Measurements from ENCODE around the gene FZD1. TPM values are rescaled to one million over a fixed set of nuclear protein-coding genes. Genes with fewer than 3 reads are reported as not detected.
A peak's percentile ranks its signal among the peaks of the same experiment; 100 is the strongest.

Gene FZD1
- polyA plus RNA-seq, 3 donors, result 3.6 to 10.1 (median 7.9) TPM

GRCh38 chr7:91287371-91288084 is 23.3 kb downstream of the FZD1 start:
- no peaks in the 10 kb centered on the region for H3K79me2 ChIP-seq (ENCODE audit: insufficient read depth, low read length)
- Mint-ChIP-seq H3K27me3 (ENCODE audit: low read depth in 3 of 3) (peaks cover 0 to 8% (median 3%) of the 10 kb centered on the region in 3 donors), H3K27ac (peak overlapping the region in 4 of 7 donors; percentile 48 to 68 (median 60)), H3K4me1 (peaks cover 26% of the 10 kb centered on the region), H3K36me3 (no peaks in the 10 kb centered on the region), H3K4me3 (peak overlapping the region in 1 of 2 donors; percentile 28), H3K9me3 (peaks cover 0 to 2% (median 0%) of the 10 kb centered on the region in 7 donors)
- H3K4me2 ChIP-seq (replicated peaks; ENCODE audit: extremely low read depth, low read length, poor library complexity, severe bottlenecking), result no peak overlapping the region
- H4K20me1 ChIP-seq (ENCODE audit: insufficient read depth, low read length), result no peaks in the 10 kb centered on the region
- intact Hi-C loops (cut with micrococcal nuclease), result no loop called here
- no CpG with 5 or more reads among the region's 4 CpGs for WGBS (ENCODE audit: insufficient coverage)
- H3K27me3 ChIP-seq (ENCODE audit: control insufficient read depth in 2 of 2, insufficient read depth in 2 of 2, low read length in 2 of 2), result peaks cover 0 to 15% of the 10 kb centered on the region in 2 donors
- H3K27ac ChIP-seq (ENCODE audit: low read depth in 1 of 2, low read length in 2 of 2), result peak overlapping the region in 1 of 2 donors; percentile 43
- no peaks in the 10 kb centered on the region for H3K36me3 ChIP-seq (replicated peaks in 1 of 2; ENCODE audit: control insufficient read depth in 1 of 2, insufficient read depth in 2 of 2, low read length in 2 of 2)
- TF ChIP-seq, protein P1, sequence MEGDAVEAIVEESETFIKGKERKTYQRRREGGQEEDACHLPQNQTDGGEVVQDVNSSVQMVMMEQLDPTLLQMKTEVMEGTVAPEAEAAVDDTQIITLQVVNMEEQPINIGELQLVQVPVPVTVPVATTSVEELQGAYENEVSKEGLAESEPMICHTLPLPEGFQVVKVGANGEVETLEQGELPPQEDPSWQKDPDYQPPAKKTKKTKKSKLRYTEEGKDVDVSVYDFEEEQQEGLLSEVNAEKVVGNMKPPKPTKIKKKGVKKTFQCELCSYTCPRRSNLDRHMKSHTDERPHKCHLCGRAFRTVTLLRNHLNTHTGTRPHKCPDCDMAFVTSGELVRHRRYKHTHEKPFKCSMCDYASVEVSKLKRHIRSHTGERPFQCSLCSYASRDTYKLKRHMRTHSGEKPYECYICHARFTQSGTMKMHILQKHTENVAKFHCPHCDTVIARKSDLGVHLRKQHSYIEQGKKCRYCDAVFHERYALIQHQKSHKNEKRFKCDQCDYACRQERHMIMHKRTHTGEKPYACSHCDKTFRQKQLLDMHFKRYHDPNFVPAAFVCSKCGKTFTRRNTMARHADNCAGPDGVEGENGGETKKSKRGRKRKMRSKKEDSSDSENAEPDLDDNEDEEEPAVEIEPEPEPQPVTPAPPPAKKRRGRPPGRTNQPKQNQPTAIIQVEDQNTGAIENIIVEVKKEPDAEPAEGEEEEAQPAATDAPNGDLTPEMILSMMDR (IDR thresholded peaks at IDR 0.05), result no peak
- DNase-seq, result no peak
- no peaks in the 10 kb centered on the region for H3K9me3 ChIP-seq (replicated peaks in 1 of 2; ENCODE audit: control insufficient read depth in 1 of 2, insufficient read depth in 1 of 2, low read length in 2 of 2)
- peak overlapping the region; percentile 58 for H2AFZ ChIP-seq (ENCODE audit: insufficient read depth, low read depth, low read length, poor library complexity, severe bottlenecking)
- H3K9ac ChIP-seq (ENCODE audit: insufficient read depth, low read length, poor library complexity, severe bottlenecking), result no peak overlapping the region
- peaks cover 0 to 27% of the 10 kb centered on the region in 2 donors for H3K4me1 ChIP-seq (ENCODE audit: control insufficient read depth in 1 of 2, insufficient read depth in 2 of 2, low read length in 2 of 2)
- H3K4me3 ChIP-seq (replicated peaks in 1 of 3; ENCODE audit: low read depth in 2 of 3, low read length in 3 of 3), result no peak overlapping the region

GRCh38 chr7:91288208-91288824 is 24.1 kb downstream of the FZD1 start:
- peak overlapping the region in 1 of 7 donors; percentile 31 for H3K27ac Mint-ChIP-seq
- intact Hi-C loops (cut with micrococcal nuclease), result no loop called here
- Histone ChIP-seq H3K79me2 (ENCODE audit: insufficient read depth, low read length) (no peaks in the 10 kb centered on the region), H4K20me1 (ENCODE audit: insufficient read depth, low read length) (no peaks in the 10 kb centered on the region), H3K27me3 (ENCODE audit: control insufficient read depth in 2 of 2, insufficient read depth in 2 of 2, low read length in 2 of 2) (peaks cover 0 to 8% of the 10 kb centered on the region in 2 donors), H3K9me3 (replicated peaks in 1 of 2; ENCODE audit: control insufficient read depth in 1 of 2, insufficient read depth in 1 of 2, low read length in 2 of 2) (no peaks in the 10 kb centered on the region), H3K36me3 (replicated peaks in 1 of 2; ENCODE audit: control insufficient read depth in 1 of 2, insufficient read depth in 2 of 2, low read length in 2 of 2) (no peaks in the 10 kb centered on the region), H3K27ac (ENCODE audit: low read depth in 1 of 2, low read length in 2 of 2) (no peak overlapping the region), H3K4me3 (replicated peaks in 1 of 3; ENCODE audit: low read depth in 2 of 3, low read length in 3 of 3) (no peak overlapping the region), H2AFZ (ENCODE audit: insufficient read depth, low read depth, low read length, poor library complexity, severe bottlenecking) (no peak overlapping the region), H3K4me2 (replicated peaks; ENCODE audit: extremely low read depth, low read length, poor library complexity, severe bottlenecking) (no peak overlapping the region), H3K4me1 (ENCODE audit: control insufficient read depth in 1 of 2, insufficient read depth in 2 of 2, low read length in 2 of 2) (peaks cover 0 to 27% of the 10 kb centered on the region in 2 donors), H3K9ac (ENCODE audit: insufficient read depth, low read length, poor library complexity, severe bottlenecking) (no peak overlapping the region)
- H3K9me3 Mint-ChIP-seq, result peaks cover 0 to 2% (median 0%) of the 10 kb centered on the region in 7 donors
- WGBS (ENCODE audit: insufficient coverage), result 81% methylated on average over 2 of the region's 3 CpGs
- peaks cover 26% of the 10 kb centered on the region for H3K4me1 Mint-ChIP-seq
- H3K27me3 Mint-ChIP-seq (ENCODE audit: low read depth in 3 of 3), result peaks cover 0 to 6% (median 2%) of the 10 kb centered on the region in 3 donors
- no peaks in the 10 kb centered on the region for H3K36me3 Mint-ChIP-seq
- peak; percentile 39 to 58 (median 50) for DNase-seq
- H3K4me3 Mint-ChIP-seq, result no peak overlapping the region
- TF ChIP-seq, protein P1 (IDR thresholded peaks at IDR 0.05), result peak; percentile 65

All from CD14-positive monocyte (primary cell).